ENCODE results near the gene GHR.
A peak's percentile ranks its signal among the peaks of the same experiment; 100 is the strongest.
"Not testable (repeated sequence)": the region's sequence is repeated elsewhere in the genome, so short reads cannot be mapped to it uniquely, and the experiment has no call there.

GHR gene

GRCh38 chr5:42572313-42572712 is 149.1 kb downstream of the GHR start:
- no peak for DNase-seq

- DNase-seq: no peak
These were observed 150.1 kb downstream of the GHR start for GRCh38 chr5:42573386-42573785.

- DNase-seq: not testable (repeated sequence)
These were observed 152.7 kb downstream of the GHR start for GRCh38 chr5:42575914-42576313.

DNA sequence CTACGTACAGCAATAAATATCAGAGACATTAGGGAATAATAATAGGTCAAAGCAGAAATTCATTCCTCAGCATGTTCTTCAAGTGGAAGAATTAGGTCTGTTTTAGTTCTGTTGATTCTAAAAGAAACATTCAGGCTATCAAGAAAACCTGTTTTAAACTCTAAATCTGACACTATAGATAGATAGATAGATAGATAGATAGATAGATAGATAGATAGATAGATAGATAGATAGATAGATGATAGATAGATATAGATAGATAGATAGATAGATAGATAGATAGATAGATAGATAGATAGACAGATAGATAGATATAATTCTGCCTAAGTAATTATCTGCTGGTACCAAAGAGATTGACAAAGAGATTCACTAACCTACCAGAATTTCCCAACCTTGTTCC is 155.7 kb downstream of the GHR start:
- DNase-seq: not testable (repeated sequence)

DNA sequence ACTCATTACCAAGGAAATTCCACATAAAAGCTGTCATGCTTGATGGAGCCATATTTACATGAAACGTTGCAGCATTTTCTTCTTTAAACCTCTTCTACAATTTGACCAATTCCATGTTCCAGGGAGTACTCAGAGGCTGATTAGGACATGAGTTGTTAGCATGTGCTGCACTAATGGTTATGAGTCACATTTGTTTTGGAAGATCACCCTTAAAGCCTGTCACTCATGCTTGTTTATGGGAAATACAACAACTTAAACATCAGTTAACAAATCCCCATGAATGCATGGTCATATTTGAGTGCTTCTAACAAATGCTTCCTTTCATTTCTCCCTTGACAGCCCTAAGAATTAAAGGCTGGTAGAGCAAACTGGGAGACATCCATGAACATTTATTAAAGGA is 156.1 kb downstream of the GHR start:
- no peak for DNase-seq

DNA sequence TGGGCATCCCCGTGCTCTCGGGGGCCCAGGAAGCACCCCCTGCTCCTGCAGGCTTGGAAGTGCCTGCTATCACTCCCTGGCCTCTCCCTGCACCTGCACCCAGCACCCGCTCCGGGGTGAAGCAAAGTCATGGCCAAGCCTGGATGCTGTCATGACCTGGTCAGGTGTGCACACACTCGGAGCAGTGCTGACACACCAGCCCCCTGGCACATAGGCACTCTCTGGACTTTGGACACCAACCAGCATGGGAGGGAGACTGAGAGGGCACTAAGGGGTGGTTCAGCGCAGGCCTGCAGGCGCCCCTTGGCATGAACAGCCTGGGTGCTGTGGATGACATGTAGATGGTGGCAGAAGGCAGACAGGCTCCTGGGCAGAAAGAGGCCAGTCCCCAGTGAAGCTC is 158.6 kb downstream of the GHR start:
- no peak for DNase-seq

GRCh38 chr5:42582723-42583122 is 159.5 kb downstream of the GHR start:
- DNase-seq: no peak

DNA sequence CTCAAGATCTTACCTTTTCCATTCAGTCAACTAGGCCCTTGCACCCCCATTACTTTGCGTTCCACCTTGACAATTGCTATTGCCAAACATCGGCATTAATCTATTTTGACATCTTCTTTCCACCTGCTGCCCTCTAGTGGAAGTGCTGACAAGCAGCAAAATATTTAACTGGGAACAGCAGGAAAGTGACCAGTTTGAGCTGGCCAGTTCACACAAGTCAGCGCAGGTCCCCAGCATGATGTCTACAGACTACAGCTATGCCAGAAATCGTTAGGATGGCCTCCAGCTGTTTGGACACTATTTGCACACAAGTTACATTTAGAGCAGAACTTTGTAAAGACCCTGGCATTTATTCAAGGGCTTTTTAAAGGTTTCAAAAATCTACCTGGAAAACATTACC is 160.1 kb downstream of the GHR start:
- peak; percentile 43 for DNase-seq

- DNase-seq: peak; percentile 48
These were observed 163.4 kb downstream of the GHR start for GRCh38 chr5:42586625-42587024.

DNA sequence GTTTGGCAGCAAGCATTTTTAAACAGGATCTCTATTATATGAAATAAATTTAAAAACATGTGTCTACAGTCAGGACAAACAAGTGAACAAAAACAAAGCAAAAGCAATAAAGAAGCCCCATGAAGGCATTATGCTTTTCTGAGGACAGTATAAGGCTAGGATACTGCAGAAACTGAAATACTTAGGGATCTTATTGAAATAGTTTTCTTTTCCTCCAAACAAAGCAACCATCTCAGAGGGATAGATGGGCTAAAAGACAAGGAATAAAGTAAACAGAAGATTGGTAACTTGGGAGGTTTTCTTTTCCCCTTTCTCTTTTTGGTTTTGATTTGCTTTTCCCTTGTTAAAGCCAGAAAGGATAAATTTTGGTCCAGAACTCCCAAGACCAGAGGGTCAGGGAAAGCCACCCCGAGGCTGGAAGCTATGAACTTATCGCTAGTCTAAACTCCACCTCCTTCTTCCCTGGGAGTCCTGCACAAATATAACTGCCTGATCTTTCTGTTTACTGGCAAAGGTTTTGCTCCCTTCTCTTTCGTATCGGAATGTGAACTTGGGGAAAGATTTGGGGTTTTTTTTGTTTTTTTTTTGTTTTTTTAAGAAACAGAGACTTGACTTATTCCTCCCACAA is 164.0 kb downstream of the GHR start:
- no peak for DNase-seq

DNA sequence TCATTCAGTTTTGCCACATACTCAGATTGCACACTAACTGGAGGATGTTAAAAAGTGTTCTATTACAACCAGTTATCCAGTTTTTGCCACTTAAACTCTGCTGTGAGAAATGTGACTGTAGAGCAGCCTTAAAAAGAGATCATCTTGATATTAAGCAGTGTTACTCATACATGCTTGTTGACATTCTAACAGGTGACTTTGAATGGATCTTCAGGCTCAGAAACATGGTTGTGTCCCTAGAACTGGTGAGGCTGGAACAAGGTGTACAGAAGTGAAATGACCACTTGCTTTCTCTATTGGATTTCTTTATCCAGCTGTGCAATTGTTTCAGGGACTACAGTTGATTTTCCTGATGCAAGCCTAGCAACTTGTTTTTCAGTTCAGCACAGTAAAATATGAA is 167.3 kb downstream of the GHR start:
- no peak for DNase-seq

DNA sequence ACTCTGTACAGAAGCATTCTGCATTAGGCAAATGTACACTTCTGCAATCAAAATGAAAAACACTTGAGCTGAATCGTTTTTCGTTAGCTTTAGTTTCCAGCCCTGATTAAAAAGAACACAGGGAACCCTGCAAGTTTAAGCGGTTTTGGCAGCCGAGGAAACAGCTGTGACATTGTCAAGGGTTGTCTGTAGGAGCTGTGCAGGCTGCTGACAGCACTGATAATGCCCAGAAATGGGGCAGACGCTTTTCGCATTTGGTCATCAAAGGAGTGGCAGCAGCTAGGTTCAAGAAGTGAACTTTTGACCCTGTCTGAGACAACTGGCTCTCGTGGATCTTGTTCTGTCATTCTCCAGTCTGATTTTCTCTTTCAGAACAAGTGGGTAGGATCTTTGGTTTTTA is 167.8 kb downstream of the GHR start:
- peak; percentile 71 for DNase-seq

DNA sequence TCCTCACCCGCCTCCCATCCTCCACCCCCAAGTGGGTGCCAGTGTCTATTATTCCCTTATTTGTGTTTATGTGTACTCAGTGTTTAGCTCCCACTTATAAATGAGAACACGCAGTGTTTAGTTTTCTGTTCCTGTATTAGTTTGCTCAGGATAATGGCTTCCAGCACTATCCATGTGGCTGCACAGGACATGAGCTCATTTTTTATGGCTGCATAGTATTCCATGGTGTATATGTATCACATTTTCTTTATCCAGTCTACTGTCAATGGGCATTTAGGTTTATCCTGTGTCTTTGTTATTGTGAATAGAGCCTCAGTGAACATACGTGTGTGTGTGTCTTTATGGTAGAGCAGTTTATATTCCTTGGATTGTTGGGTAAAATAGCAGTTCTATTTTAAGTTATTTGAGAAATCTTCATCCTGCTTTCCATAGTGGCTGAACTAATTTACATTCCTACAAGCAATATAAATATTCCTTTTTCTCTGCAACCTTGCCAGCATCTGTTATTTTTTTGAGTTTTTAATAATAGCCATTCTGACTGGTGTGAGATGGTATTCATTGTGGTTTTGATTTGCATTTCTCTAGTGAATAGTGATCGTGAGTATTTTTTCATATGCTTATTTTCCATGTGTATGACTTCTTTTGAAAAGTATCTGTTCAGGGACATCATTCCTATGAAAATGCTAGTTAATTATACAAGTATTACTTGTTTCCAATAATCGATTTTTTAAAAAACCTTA is 169.3 kb downstream of the GHR start:
- DNase-seq: no peak

- no peak for DNase-seq
These were observed 170.4 kb downstream of the GHR start for GRCh38 chr5:42593591-42593990.

DNA sequence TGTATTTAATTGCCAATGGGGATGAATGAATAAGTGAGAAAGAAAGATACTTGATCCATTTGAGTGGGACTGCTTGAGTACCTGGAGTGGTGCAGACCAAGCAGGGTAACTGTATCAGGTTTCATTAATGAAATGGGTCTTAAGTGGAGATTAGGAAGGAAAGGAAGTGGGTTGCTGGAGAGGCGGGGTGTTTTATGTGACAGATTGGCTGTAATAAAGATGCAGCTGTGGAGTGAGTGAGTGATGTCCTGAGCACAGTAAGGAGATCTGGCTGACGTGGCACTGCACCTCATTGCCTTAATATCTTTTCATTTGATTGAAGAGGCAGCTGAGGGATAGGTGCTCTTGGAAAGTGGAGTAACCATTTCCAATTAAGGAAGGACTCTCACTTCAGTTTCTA is 172.4 kb downstream of the GHR start:
- no peak for DNase-seq

DNA sequence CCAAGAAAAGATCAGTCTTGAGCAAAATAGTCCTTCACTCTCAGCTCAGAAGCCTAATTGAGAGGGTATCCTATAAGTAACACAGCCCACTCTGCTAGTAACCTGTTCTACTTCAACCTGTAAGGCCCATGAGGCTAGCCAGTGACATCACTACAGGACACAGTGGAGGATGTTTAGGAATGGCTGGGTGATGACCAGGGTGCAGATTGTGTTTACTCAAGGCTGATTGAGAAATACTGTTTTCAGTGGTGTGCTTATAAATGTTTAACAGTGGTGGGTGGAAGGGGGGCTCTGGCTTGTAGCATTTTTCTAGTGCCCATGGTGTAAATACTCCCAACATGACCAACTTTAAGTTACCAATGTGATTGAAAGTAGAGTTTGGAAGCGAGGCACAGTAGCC is 173.6 kb downstream of the GHR start:
- DNase-seq: no peak

DNA sequence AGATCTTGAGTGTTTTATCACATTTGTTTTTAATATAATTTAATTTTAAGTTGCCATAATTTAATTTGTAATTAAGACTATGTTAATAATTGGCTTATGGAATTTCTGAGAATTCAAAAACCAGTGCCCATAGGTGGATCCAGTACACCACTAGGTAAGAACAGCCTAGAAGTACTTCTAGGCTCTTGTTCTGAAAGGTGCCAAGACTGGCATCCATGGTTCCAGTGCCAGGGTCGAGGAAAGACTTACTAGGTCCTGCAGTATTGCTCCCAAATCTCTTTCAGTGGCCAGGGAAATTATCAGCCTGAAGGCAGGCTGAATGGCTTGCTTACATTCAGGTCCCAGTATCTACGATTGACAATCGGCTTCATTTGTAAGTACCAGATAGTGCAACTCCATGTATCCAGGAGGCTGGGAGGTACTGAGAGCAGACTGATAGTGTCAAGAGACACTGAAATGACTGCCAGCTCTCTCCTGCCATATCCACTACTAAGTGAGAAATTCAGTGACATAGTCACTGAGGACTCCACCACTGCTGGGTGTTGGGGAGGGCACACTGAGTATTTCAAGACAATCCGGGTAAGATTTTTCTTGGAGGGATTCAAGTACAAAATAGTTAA is 174.2 kb downstream of the GHR start:
- no peak for DNase-seq

DNA sequence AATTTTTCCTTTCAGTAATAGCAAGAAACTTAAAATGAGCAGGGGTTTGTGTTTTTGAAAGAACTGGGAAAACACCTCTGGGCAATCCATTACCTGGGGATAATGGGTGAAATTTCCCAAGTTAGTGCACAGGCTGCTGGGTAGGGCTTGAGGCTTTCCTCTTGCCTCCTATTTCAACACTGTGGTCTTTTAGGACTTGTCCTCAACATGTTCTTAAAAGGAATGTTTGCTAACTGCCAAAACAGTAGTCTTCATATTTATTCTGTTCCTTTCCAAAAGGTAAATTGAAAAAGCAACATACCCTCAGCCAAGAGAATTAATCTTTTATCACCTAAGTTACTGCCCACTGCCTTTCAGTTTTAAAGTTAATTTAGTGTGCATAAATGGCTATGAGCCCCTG is 175.1 kb downstream of the GHR start:
- DNase-seq: no peak

- no peak for DNase-seq
These were observed 175.9 kb downstream of the GHR start for GRCh38 chr5:42599106-42599505.

- DNase-seq: no peak
These were observed 177.2 kb downstream of the GHR start for GRCh38 chr5:42600441-42600840.

GRCh38 chr5:42604171-42604711 is 181.0 kb downstream of the GHR start:
- DNase-seq: no peak

DNA sequence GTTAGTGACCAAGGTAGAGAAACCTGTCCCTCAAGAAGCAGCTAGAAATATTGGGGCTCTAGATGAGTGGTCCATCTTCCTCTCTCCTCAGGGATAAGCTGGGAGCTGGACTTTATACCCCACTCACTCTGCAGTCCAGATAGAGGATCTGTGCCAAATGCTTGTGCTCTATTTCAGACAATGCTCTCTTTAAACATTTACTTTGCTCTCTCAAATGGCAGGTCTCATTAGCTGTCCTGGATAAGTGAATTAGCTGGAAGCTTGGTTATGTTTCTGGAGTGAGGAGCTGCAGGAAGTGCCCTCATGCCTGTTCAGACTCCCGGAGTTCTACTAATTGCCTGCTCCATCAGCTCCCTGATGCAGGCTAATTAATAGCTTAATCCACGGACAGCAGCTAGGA is 182.3 kb downstream of the GHR start:
- no peak for DNase-seq

GRCh38 chr5:42606464-42606869 is 183.2 kb downstream of the GHR start:
- DNase-seq: no peak

- DNase-seq: no peak
These were observed 188.2 kb downstream of the GHR start for GRCh38 chr5:42611437-42611836.
